Spleen (tissue), 7 donors: ENCODE data around the gene CRELD2.

Experiments
- POLR2A ChIP-seq, 3 donors: fragments of 450-650 bp; IDR thresholded peaks; one replicate each; pipeline ENCODE4 v1.5.1; 2017; ENCODE audit warnings: antibody characterized with exemption in 3 of 3, mild to moderate bottlenecking in 1 of 3
- TF ChIP-seq, protein P1 (sequence below), 11 experiments: fragments of 200-600 bp in 7 of 11; fragments of 450-650 bp in 4 of 11; sonication (generic) in 4 of 11; IDR thresholded peaks in 8 of 11; conservative IDR thresholded peaks in 3 of 11; 1 replicate in 7 of 11; 2 replicates in 4 of 11; pipeline versions ENCODE4 v1.4.0 to v1.8.0; 2016 to 2021; ENCODE audit warnings: antibody characterized with exemption in 11 of 11, inconsistent platforms in 4 of 11, mild to moderate bottlenecking in 1 of 11
- donor health status: DM: no; HTN: no; CAD: no; lungs with moderate emphysema.
- donor health status: DM: no; HTN: no; CAD: no.
- donor health status: DM: no; HTN: no; CAD: no.

DNA sequence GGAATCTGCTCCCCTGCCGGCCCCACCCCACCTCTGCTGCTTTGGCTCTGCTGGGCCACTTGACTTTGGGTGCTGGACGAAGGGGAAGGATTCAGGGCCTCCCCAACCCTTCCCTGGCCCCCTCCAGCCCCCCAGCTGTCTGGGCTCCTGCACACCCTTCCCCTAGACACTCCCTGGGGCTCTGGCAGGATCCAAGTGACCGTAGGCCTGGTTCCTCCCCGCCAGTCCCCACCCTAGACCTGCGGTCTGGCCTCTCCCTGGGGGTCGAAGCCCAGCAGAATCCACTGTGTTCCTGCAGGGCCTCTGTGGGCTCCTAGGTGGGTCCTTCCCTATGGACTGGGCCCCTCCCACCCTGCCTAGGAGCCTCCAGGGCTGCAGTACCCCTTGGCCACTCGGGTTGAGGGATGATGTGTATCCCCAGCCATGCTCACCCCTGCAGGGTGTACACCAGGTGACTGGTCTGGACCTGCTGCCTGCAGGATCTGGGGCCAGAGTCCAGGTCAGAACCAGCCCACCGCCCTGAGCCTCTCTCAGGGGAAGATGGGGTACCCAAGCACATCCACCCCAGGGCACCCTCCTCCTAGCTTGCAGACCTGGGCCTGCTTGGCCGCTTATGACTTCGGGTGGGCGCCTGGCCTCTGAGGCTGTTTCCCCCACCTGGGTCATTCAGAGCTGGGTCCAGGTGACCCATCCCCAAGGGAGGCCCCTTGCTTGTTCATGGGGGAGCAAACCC is 47.8 kb downstream of the CRELD2 start:
- no peak for TF ChIP-seq POLR2A (IDR thresholded peaks at IDR 0.05)
- TF ChIP-seq, protein P1, sequence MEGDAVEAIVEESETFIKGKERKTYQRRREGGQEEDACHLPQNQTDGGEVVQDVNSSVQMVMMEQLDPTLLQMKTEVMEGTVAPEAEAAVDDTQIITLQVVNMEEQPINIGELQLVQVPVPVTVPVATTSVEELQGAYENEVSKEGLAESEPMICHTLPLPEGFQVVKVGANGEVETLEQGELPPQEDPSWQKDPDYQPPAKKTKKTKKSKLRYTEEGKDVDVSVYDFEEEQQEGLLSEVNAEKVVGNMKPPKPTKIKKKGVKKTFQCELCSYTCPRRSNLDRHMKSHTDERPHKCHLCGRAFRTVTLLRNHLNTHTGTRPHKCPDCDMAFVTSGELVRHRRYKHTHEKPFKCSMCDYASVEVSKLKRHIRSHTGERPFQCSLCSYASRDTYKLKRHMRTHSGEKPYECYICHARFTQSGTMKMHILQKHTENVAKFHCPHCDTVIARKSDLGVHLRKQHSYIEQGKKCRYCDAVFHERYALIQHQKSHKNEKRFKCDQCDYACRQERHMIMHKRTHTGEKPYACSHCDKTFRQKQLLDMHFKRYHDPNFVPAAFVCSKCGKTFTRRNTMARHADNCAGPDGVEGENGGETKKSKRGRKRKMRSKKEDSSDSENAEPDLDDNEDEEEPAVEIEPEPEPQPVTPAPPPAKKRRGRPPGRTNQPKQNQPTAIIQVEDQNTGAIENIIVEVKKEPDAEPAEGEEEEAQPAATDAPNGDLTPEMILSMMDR (IDR thresholded peaks at IDR 0.05 in 8 of 11, conservative IDR thresholded peaks at IDR 0.05 in 3 of 11) = no peak
